Liver (tissue), 9 donors: ENCODE results near the gene ALDH5A1. TPM values are rescaled to one million over a fixed set of nuclear protein-coding genes. Genes with fewer than 3 reads are reported as not detected.

Experiments
- DNase-seq: peaks from one replicate; pipeline ENCODE4 v3.0.0-alpha.2; 2017; ENCODE audit warnings: low spot score
- H3K27ac ChIP-seq, 2 donors: one replicate each; pipeline ENCODE4 v1.7.0; 2013; ENCODE audit warnings: inconsistent platforms in 2 of 2, low read length in 2 of 2, control low read depth in 1 of 2, low read depth in 1 of 2, mild to moderate bottlenecking in 1 of 2
- H3K27me3 ChIP-seq, 4 donors: one replicate each; pipeline versions ENCODE4 v1.6.1 to v1.7.0; 2013; ENCODE audit warnings: low read length in 3 of 4, inconsistent platforms in 1 of 4, mild to moderate bottlenecking in 1 of 4, moderate library complexity in 1 of 4; ENCODE audit not compliant: control insufficient read depth in 4 of 4, insufficient read depth in 4 of 4
- H3K36me3 ChIP-seq, 4 donors: one replicate each; pipeline versions ENCODE4 v1.6.1 to v1.7.0; 2013; ENCODE audit warnings: low read length in 3 of 4, mild to moderate bottlenecking in 3 of 4, low read depth in 1 of 4, moderate library complexity in 1 of 4; ENCODE audit not compliant: control insufficient read depth in 4 of 4, insufficient read depth in 3 of 4
- H3K4me1 ChIP-seq, 4 donors: one replicate each; pipeline versions ENCODE4 v1.6.1 to v1.7.0; 2013; ENCODE audit warnings: low read length in 3 of 4, mild to moderate bottlenecking in 3 of 4, moderate library complexity in 1 of 4; ENCODE audit not compliant: control insufficient read depth in 4 of 4, insufficient read depth in 4 of 4
- H3K4me3 ChIP-seq, 3 donors: one replicate each; pipeline versions ENCODE4 v1.6.1 to v1.7.0; 2013; ENCODE audit warnings: low read length in 3 of 3, control low read depth in 1 of 3, low read depth in 1 of 3, mild to moderate bottlenecking in 1 of 3
- H3K9ac ChIP-seq, 2 donors: one replicate each; pipeline ENCODE4 v1.7.0; 2013; ENCODE audit warnings: low read length in 2 of 2, mild to moderate bottlenecking in 2 of 2, moderate library complexity in 2 of 2, control low read depth in 1 of 2, low read depth in 1 of 2
- H3K9me3 ChIP-seq, 4 donors: one replicate each; pipeline versions ENCODE4 v1.6.1 to v1.7.0; 2013; ENCODE audit warnings: low read length in 3 of 4; ENCODE audit not compliant: control insufficient read depth in 4 of 4
- EGR1 ChIP-seq, 2 donors: IDR thresholded peaks; 2 replicates each; pipeline ENCODE4 v1.6.1; 2016 to 2018; ENCODE audit warnings: antibody characterized with exemption in 2 of 2, low read depth in 2 of 2
- GABPA ChIP-seq, 2 donors: IDR thresholded peaks in 1 of 2; conservative IDR thresholded peaks in 1 of 2; 2 replicates each; pipeline ENCODE4 v1.6.1; 2016; ENCODE audit warnings: antibody characterized with exemption in 2 of 2, mild to moderate bottlenecking in 1 of 2, moderate library complexity in 1 of 2
- HNF4A ChIP-seq, 2 donors: conservative IDR thresholded peaks; 2 replicates each; pipeline ENCODE4 v1.6.1; 2016; ENCODE audit warnings: antibody characterized with exemption in 2 of 2, mild to moderate bottlenecking in 2 of 2
- HNF4G ChIP-seq: IDR thresholded peaks from 2 replicates; pipeline ENCODE4 v1.6.1; 2016; ENCODE audit warnings: antibody characterized with exemption
- JUND ChIP-seq, 2 donors: IDR thresholded peaks; 2 replicates each; pipeline ENCODE4 v1.6.1; 2016; ENCODE audit warnings: antibody characterized with exemption in 2 of 2
- MAX ChIP-seq: IDR thresholded peaks from 2 replicates; pipeline ENCODE4 v1.6.1; 2016; ENCODE audit warnings: antibody characterized with exemption
- NR2F2 ChIP-seq: IDR thresholded peaks from 2 replicates; pipeline ENCODE4 v1.6.1; 2016; ENCODE audit warnings: antibody characterized with exemption
- RAD21 ChIP-seq, 2 donors: IDR thresholded peaks; 2 replicates each; pipeline ENCODE4 v1.6.1; 2016; ENCODE audit warnings: antibody characterized with exemption in 2 of 2, mild to moderate bottlenecking in 2 of 2
- REST ChIP-seq: IDR thresholded peaks from 2 replicates; pipeline ENCODE4 v1.6.1; 2016; ENCODE audit warnings: antibody characterized with exemption, mild to moderate bottlenecking
- RXRA ChIP-seq, 2 donors: IDR thresholded peaks; 2 replicates each; pipeline ENCODE4 v1.6.1; 2017 to 2018; ENCODE audit warnings: antibody characterized with exemption in 2 of 2, mild to moderate bottlenecking in 1 of 2
- SP1 ChIP-seq: IDR thresholded peaks from 2 replicates; pipeline ENCODE4 v1.6.1; 2018; ENCODE audit warnings: antibody characterized with exemption, mild to moderate bottlenecking
- TAF1 ChIP-seq: conservative IDR thresholded peaks from 2 replicates; pipeline ENCODE4 v1.6.1; 2016; ENCODE audit warnings: antibody characterized with exemption, mild to moderate bottlenecking
- YY1 ChIP-seq: IDR thresholded peaks from 2 replicates; pipeline ENCODE4 v1.6.1; 2016; ENCODE audit warnings: antibody characterized with exemption, mild to moderate bottlenecking
- ZBTB33 ChIP-seq: IDR thresholded peaks from 2 replicates; pipeline ENCODE4 v1.6.1; 2016; ENCODE audit warnings: antibody characterized with exemption
- WGBS: extraction: QIAGEN DNeasy Blood & Tissue Kit; methylation state at CpG from one replicate; pipeline ENCODE4 v1.1.7; 2013; 5-methylcytosine and 5-hydroxymethylcytosine counted together
- polyA plus RNA-seq, 2 donors: library from polyadenylated mRNA; stranded (reverse) in 1 of 2; unstranded in 1 of 2; fragments of 200-250 nt in 1 of 2; fragments of >200 nt in 1 of 2; fragmentation: Nextera tagmentation in 1 of 2; extraction: Ambion mirVana in 1 of 2; gene quantifications; one replicate each; pipeline versions ENCODE4 v1.2.1 to v1.2.3, GENCODE V29; 2013 to 2015
- total RNA-seq, 2 donors: library from RNA; depleted of rRNA; stranded (reverse); fragments of >200 nt; gene quantifications; one replicate each; pipeline ENCODE4 v1.2.3, GENCODE V29; 2014
- donor health status: healthy.
- donor health status: healthy.
- donor health status: healthy.
- donor health status: healthy.
- donor health status: healthy.

Gene ALDH5A1
- total RNA-seq (10 to 100 TPM; 19.8 to 26.8 TPM), polyA plus RNA-seq (10 to 100 TPM; 18.2 to 19.5 TPM)

DNA sequence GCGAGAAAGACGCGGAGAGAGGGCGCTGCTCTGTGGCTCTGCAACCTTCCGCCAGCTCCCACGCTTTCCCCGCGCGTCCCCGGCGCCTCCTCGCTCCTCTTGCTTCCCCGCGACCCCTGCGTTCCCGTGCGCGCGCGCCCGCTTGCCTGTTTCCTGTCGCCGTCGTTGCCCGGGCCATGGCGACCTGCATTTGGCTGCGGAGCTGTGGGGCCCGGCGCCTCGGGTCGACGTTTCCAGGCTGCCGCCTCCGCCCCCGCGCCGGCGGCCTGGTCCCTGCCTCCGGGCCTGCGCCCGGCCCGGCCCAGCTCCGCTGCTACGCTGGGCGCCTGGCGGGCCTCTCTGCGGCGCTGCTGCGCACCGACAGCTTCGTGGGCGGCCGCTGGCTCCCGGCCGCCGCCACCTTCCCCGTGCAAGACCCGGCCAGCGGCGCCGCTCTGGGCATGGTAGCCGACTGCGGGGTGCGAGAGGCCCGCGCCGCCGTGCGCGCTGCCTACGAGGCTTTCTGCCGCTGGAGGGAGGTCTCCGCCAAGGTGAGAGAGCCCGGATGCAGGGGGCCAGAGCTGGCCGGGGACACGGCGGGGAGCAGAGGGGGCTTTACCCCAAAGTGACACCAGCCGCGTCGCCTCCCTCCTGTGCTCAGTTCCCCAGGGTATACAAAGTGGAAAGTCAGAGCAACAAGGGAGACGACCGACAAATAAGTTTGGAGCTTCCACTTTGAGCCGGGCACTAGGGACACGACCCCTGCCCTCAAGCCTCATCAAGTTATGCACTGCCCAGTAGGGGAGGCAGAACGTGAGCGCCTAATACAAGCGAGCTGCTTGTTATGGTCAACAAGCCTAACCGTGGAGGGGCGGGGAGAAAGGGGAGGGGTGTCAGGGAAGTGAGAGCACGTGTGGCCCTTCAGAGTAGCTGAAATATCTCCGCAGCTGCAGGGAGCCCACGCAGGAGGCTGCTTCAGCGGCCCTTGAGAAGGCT, at the start of gene ALDH5A1:
TSS of gene ALDH5A1 (plus strand) at position 149 of the 975 bp plus-strand sequence. CDS start at position 177, 28 bp downstream.
- peak; percentile 82 for DNase-seq
- WGBS: under 1% methylated on average over 93 of the region's 93 CpGs
- peaks cover 0 to 8% (median 2%) of the 10 kb centered on the region in 4 donors for H3K36me3 ChIP-seq
- peak within 1 kb of the TSS; percentile 73 to 80 (median 78) for H3K4me3 ChIP-seq
- peak within 1 kb of the TSS; percentile 84 to 87 for H3K27ac ChIP-seq
- H3K4me1 ChIP-seq: peaks cover 6 to 37% (median 30%) of the 10 kb centered on the region in 4 donors
- H3K9me3 ChIP-seq: no peaks in the 10 kb centered on the region
- TF ChIP-seq HNF4G: no peak
- TF ChIP-seq RXRA (IDR thresholded peaks at IDR 0.05): peak in 1 of 2 donors; percentile 8
- no peak for TF ChIP-seq HNF4A (conservative IDR thresholded peaks at IDR 0.05)
- TF ChIP-seq EGR1 (IDR thresholded peaks at IDR 0.05; ENCODE audit: low read depth in 2 of 2): peak; percentile 34 to 54
- no peak for TF ChIP-seq TAF1
- no peak for TF ChIP-seq ZBTB33
- TF ChIP-seq GABPA (IDR thresholded peaks at IDR 0.05 in 1 of 2, conservative IDR thresholded peaks at IDR 0.05 in 1 of 2): no peak
- no peak for TF ChIP-seq REST
- TF ChIP-seq YY1: peak; percentile 33
- peak; percentile 52 for TF ChIP-seq MAX
- no peak for TF ChIP-seq NR2F2
- TF ChIP-seq RAD21 (IDR thresholded peaks at IDR 0.05): no peak
- TF ChIP-seq SP1: no peak
- no peak for TF ChIP-seq JUND (IDR thresholded peaks at IDR 0.05)
- peak within 1 kb of the TSS; percentile 24 to 60 for H3K9ac ChIP-seq
- no peaks in the 10 kb centered on the region for H3K27me3 ChIP-seq

DNA sequence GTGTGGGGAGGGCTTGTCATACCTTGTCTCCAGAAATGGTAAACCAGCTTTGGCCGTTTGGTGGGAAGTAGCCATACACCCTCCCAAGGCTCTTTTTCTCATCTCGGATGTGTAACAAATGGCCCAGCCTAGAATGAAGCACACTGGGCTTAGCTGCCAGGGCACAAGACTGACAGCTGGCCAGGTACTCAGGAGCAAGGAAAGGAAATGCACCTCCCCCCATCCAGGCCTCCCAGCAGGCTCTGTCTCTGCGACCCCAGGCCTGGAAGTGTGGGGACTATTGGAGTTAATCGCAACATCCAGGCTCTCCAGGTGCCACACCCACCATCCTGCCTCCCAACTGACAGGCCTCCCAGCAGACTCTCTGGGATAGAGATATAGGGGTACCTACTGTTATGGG, 49.1 kb upstream of the ALDH5A1 start:
- Histone ChIP-seq H3K4me3 (no peak overlapping the region), H3K9ac (no peak overlapping the region), H3K9me3 (no peaks in the 10 kb centered on the region), H3K4me1 (no peaks in the 10 kb centered on the region), H3K27me3 (no peaks in the 10 kb centered on the region), H3K27ac (no peak overlapping the region), H3K36me3 (peaks cover 9 to 57% (median 29%) of the 10 kb centered on the region in 4 donors)
- WGBS: 73% methylated on average over 4 of the region's 4 CpGs
- TF ChIP-seq HNF4G: no peak
- no peak for DNase-seq
